DOHH2 (cell line): Measurements from ENCODE around the gene CACNA2D2.

Experiments
- H3F3A ChIP-seq: fragments of 200-600 bp; sonication (generic), shearing (Covaris generic); 2 replicates; pipeline ENCODE4 v1.6.0; 2016; ENCODE audit warnings: antibody characterized with exemption, mild to moderate bottlenecking; ENCODE audit not compliant: control insufficient read depth, insufficient read depth
- H3K27ac ChIP-seq: fragments of 200-600 bp; sonication (generic); 2 replicates; pipeline ENCODE4 v1.5.1; 2014; ENCODE audit warnings: low read depth, mild to moderate bottlenecking, low read length, moderate library complexity
- H3K27me3 ChIP-seq: fragments of 200-600 bp; sonication (generic); 2 replicates; pipeline ENCODE4 v1.6.1; 2014; ENCODE audit warnings: mild to moderate bottlenecking, low read length, mixed read lengths; ENCODE audit not compliant: control insufficient read depth
- H3K36me3 ChIP-seq: fragments of 200-600 bp; sonication (generic); 2 replicates; pipeline ENCODE4 v1.6.1; 2014; ENCODE audit warnings: mild to moderate bottlenecking, low read length, moderate library complexity, mixed read lengths; ENCODE audit not compliant: control insufficient read depth
- H3K4me1 ChIP-seq: fragments of 200-600 bp; sonication (generic); 2 replicates; pipeline ENCODE4 v1.6.1; 2014; ENCODE audit warnings: mild to moderate bottlenecking, low read length, mixed read lengths; ENCODE audit not compliant: control insufficient read depth
- H3K4me2 ChIP-seq: fragments of 200-600 bp; sonication (generic); 2 replicates; pipeline ENCODE4 v1.6.0; 2014; ENCODE audit warnings: mild to moderate bottlenecking, low read length, moderate library complexity
- H3K4me3 ChIP-seq: fragments of 200-600 bp; sonication (generic); 2 replicates; pipeline ENCODE4 v1.5.1; 2014; ENCODE audit warnings: mild to moderate bottlenecking, low read length, mixed read lengths
- H3K79me2 ChIP-seq: fragments of 200-600 bp; sonication (generic); 2 replicates; pipeline ENCODE4 v1.6.1; 2014; ENCODE audit warnings: mild to moderate bottlenecking, low read length, mixed read lengths; ENCODE audit not compliant: control insufficient read depth
- H3K9me2 ChIP-seq: fragments of 200-600 bp; sonication (generic); replicated peaks from 2 replicates; pipeline ENCODE4 v1.6.1; 2014; ENCODE audit warnings: mild to moderate bottlenecking, low read length, mixed read lengths; ENCODE audit not compliant: control insufficient read depth
- H3K9me3 ChIP-seq: fragments of 200-600 bp; sonication (generic); 2 replicates; pipeline ENCODE4 v1.6.1; 2014; ENCODE audit warnings: antibody characterized with exemption, low read length, mixed read lengths; ENCODE audit not compliant: control insufficient read depth, insufficient read depth
- H4K20me1 ChIP-seq: fragments of 200-600 bp; sonication (generic); 2 replicates; pipeline ENCODE4 v1.6.0; 2014; ENCODE audit warnings: low read depth, mild to moderate bottlenecking, antibody characterized with exemption, low read length, moderate library complexity; ENCODE audit not compliant: control insufficient read depth, insufficient read depth
- EZH2phosphoT487 ChIP-seq: fragments of 200-600 bp; sonication (generic); IDR thresholded peaks from 2 replicates; pipeline ENCODE4 v1.6.1; 2017; ENCODE audit warnings: borderline replicate concordance, mild to moderate bottlenecking, antibody characterized with exemption, low read length, moderate library complexity, mixed read lengths
- TF ChIP-seq, protein P1 (sequence below): fragments of 200-600 bp; sonication (generic); IDR thresholded peaks from one replicate; pipeline ENCODE4 v1.5.1; 2014; ENCODE audit warnings: antibody characterized with exemption, mild to moderate bottlenecking, low read depth, low read length; ENCODE audit not compliant: poor library complexity, severe bottlenecking

Gene CACNA2D2

GRCh38 chr3:50388016-50388719 lies 115.3 kb downstream of the CACNA2D2 start:
- no peak overlapping the region for H3K4me3 ChIP-seq
- H3K27me3 ChIP-seq: peaks cover 9% of the 10 kb centered on the region
- H3K9me2 ChIP-seq: no peaks in the 10 kb centered on the region
- H3K4me1 ChIP-seq: no peaks in the 10 kb centered on the region
- TF ChIP-seq EZH2phosphoT487: no peak
- TF ChIP-seq, protein P1, sequence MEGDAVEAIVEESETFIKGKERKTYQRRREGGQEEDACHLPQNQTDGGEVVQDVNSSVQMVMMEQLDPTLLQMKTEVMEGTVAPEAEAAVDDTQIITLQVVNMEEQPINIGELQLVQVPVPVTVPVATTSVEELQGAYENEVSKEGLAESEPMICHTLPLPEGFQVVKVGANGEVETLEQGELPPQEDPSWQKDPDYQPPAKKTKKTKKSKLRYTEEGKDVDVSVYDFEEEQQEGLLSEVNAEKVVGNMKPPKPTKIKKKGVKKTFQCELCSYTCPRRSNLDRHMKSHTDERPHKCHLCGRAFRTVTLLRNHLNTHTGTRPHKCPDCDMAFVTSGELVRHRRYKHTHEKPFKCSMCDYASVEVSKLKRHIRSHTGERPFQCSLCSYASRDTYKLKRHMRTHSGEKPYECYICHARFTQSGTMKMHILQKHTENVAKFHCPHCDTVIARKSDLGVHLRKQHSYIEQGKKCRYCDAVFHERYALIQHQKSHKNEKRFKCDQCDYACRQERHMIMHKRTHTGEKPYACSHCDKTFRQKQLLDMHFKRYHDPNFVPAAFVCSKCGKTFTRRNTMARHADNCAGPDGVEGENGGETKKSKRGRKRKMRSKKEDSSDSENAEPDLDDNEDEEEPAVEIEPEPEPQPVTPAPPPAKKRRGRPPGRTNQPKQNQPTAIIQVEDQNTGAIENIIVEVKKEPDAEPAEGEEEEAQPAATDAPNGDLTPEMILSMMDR: peak; percentile 44
- H3K36me3 ChIP-seq: no peaks in the 10 kb centered on the region
- no peaks in the 10 kb centered on the region for H3F3A ChIP-seq
- no peaks in the 10 kb centered on the region for H3K79me2 ChIP-seq
- H3K9me3 ChIP-seq: no peaks in the 10 kb centered on the region
- no peaks in the 10 kb centered on the region for H4K20me1 ChIP-seq
- H3K27ac ChIP-seq: no peak overlapping the region
- H3K4me2 ChIP-seq: no peak overlapping the region

GRCh38 chr3:50385754-50386153 lies 117.7 kb downstream of the CACNA2D2 start:
- TF ChIP-seq, protein P1: no peak
- TF ChIP-seq EZH2phosphoT487: no peak
- Histone ChIP-seq H4K20me1 (no peaks in the 10 kb centered on the region), H3K9me2 (no peaks in the 10 kb centered on the region), H3K4me3 (no peak overlapping the region), H3K27me3 (no peaks in the 10 kb centered on the region), H3K4me1 (no peaks in the 10 kb centered on the region), H3K36me3 (no peaks in the 10 kb centered on the region), H3K79me2 (no peaks in the 10 kb centered on the region), H3F3A (no peaks in the 10 kb centered on the region), H3K27ac (no peak overlapping the region), H3K4me2 (no peak overlapping the region), H3K9me3 (no peaks in the 10 kb centered on the region)

DNA sequence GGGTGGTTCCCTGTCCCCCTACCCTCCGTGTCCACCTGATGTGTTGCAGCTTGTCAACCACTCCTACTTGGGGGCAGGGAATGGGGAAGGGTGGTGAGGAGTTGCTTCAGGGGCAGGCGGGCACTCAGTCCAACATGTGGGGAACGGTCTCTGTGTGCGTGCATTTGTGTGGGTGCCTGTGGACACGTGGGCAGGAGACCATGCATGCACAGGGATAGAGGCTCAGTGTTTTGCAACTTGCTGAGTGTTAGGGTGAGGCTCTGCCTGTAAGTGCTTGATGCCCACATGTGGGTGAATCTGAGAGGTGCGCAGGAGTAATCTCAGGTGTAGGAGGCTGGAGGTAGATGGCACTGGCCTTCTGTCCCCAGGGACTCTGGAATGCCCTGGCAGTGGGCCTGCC lies 119.7 kb downstream of the CACNA2D2 start:
- Histone ChIP-seq H3K36me3 (no peaks in the 10 kb centered on the region), H3K9me3 (no peaks in the 10 kb centered on the region), H3K4me3 (no peak overlapping the region), H3K9me2 (no peaks in the 10 kb centered on the region), H3K79me2 (no peaks in the 10 kb centered on the region), H3K27ac (no peak overlapping the region), H3F3A (no peaks in the 10 kb centered on the region), H3K4me2 (no peak overlapping the region), H3K4me1 (no peaks in the 10 kb centered on the region), H4K20me1 (no peaks in the 10 kb centered on the region), H3K27me3 (no peaks in the 10 kb centered on the region)
- no peak for TF ChIP-seq EZH2phosphoT487
- TF ChIP-seq, protein P1: no peak
